Kidney tubule cell (primary cell): ENCODE data around the gene CXXC5.
"Not testable (repeated sequence)": the region's sequence is repeated elsewhere in the genome, so short reads cannot be mapped to it uniquely, and the experiment has no call there.

Source experiments
- DNase-seq: peaks from one replicate; pipeline ENCODE4 v3.0.0-alpha.2; 2018; ENCODE audit warnings: low spot score

Gene CXXC5

GRCh38 chr5:139648205-139649081 lies at the start of gene CXXC5:
Gene CXXC5, plus strand, starts transcription at chr5:139648349. Its CDS starts 32,175 bp downstream, at chr5:139680524.
- peak; percentile 89 for DNase-seq

- not testable (repeated sequence) for DNase-seq
Observed at GRCh38 chr5:139598601-139598965, 49.6 kb upstream of the CXXC5 start.

GRCh38 chr5:139600336-139600949 lies 47.7 kb upstream of the CXXC5 start:
- DNase-seq, result peak; percentile 58

GRCh38 chr5:139601429-139601828 lies 46.7 kb upstream of the CXXC5 start:
- DNase-seq, result no peak

GRCh38 chr5:139601948-139602347 lies 46.2 kb upstream of the CXXC5 start:
- not testable (repeated sequence) for DNase-seq

GRCh38 chr5:139605887-139606286 lies 42.3 kb upstream of the CXXC5 start:
- no peak for DNase-seq

- DNase-seq, result no peak
Observed at GRCh38 chr5:139611703-139612584, 36.2 kb upstream of the CXXC5 start.

- DNase-seq, result no peak
Observed at GRCh38 chr5:139619861-139620260, 28.3 kb upstream of the CXXC5 start.

- peak; percentile 79 for DNase-seq
Observed at GRCh38 chr5:139625398-139625797, 22.8 kb upstream of the CXXC5 start.

- DNase-seq, result no peak
Observed at GRCh38 chr5:139630855-139631254, 17.3 kb upstream of the CXXC5 start.

- DNase-seq, result no peak
Observed at GRCh38 chr5:139631520-139632165, 16.5 kb upstream of the CXXC5 start.

GRCh38 chr5:139633295-139634027 lies 14.7 kb upstream of the CXXC5 start:
- peak; percentile 80 for DNase-seq

GRCh38 chr5:139634028-139634325 lies 14.2 kb upstream of the CXXC5 start:
- no peak for DNase-seq

GRCh38 chr5:139634541-139634940 lies 13.6 kb upstream of the CXXC5 start:
- no peak for DNase-seq

- DNase-seq, result no peak
Observed at GRCh38 chr5:139635191-139635590, 13.0 kb upstream of the CXXC5 start.

- DNase-seq, result peak; percentile 95
Observed at GRCh38 chr5:139635606-139636206, 12.4 kb upstream of the CXXC5 start.

- peak; percentile 55 for DNase-seq
Observed at GRCh38 chr5:139636207-139636792, 11.8 kb upstream of the CXXC5 start.

GRCh38 chr5:139636975-139637408 lies 11.2 kb upstream of the CXXC5 start:
- DNase-seq, result peak; percentile 81

GRCh38 chr5:139637438-139638089 lies 10.6 kb upstream of the CXXC5 start:
- DNase-seq, result peak; percentile 76
